ENCODE results near the gene DNAJB2.
"Not testable (repeated sequence)": the region's sequence is repeated elsewhere in the genome, so short reads cannot be mapped to it uniquely, and the experiment has no call there.

Gene DNAJB2

DNA sequence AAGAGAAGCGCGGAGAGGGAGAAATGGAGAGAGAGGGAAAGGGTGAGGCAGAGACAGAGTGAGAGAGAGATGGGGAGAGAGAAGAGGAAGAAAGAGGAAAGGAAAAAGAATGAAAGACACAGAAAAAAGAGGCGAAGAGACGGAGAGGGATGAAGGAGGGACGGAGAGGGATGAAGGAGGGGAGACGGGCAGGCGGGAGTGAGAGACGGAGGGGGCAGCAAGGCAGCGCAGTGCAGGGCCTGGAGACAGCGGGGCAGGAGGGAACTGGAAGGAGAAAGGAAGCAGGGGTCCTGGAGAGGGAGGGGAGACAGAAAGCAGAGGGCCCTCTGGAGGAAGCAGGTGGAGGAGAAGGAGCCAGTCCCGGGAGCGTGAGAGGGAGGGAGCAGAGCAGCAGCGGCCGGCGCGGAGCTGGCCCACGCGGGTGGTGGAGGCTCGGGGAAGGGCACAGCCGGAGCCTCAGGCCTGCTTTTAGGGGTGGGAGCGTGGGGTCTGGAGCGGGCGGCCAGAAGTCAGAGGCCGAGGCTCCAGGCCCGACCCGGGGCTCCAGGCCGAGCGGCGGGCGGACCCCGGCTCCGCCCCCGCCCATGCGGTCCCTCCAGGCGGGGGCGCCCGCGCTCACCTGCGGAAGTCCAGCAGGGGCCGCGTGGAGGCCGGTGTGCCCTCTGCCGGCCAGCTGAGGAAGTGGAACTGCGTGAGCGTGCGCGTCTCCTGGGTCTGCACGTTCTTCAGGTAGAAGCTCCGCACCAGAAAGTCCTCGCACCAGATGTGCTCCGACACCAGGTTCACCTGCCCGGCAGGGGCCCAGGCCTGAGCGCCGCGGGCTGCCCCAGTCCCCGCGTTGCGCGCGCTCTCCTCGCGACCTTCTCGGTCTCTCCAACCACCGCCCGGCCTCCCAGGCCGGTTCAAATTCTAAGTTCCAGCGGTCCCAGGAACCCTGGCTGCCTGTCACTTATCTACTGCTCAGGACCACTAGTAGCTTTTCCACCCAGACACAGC is 15.5 kb downstream of the DNAJB2 start:
- in situ Hi-C loops (cut with HindIII; ENCODE audit: low pct_ligation_motif_present, low pct_unique_long_range_greater_than_20kb, low sequenced_read_pairs): no loop called here
- DNase-seq: peak; percentile 86

- DNase-seq: no peak
- in situ Hi-C loops (cut with HindIII; ENCODE audit: low pct_ligation_motif_present, low pct_unique_long_range_greater_than_20kb, low sequenced_read_pairs): no loop called here
These were observed 17.0 kb downstream of the DNAJB2 start for GRCh38 chr2:219296142-219296541.

GRCh38 chr2:219296631-219297391 is 17.6 kb downstream of the DNAJB2 start:
- in situ Hi-C loops (cut with HindIII; ENCODE audit: low pct_ligation_motif_present, low pct_unique_long_range_greater_than_20kb, low sequenced_read_pairs): no loop called here
- no peak for DNase-seq

GRCh38 chr2:219297766-219298456 is 18.7 kb downstream of the DNAJB2 start:
- DNase-seq: peak; percentile 20
- in situ Hi-C loops (cut with HindIII; ENCODE audit: low pct_ligation_motif_present, low pct_unique_long_range_greater_than_20kb, low sequenced_read_pairs): no loop called here

GRCh38 chr2:219298759-219299371 is 19.7 kb downstream of the DNAJB2 start:
- in situ Hi-C loops (cut with HindIII; ENCODE audit: low pct_ligation_motif_present, low pct_unique_long_range_greater_than_20kb, low sequenced_read_pairs): no loop called here

DNA sequence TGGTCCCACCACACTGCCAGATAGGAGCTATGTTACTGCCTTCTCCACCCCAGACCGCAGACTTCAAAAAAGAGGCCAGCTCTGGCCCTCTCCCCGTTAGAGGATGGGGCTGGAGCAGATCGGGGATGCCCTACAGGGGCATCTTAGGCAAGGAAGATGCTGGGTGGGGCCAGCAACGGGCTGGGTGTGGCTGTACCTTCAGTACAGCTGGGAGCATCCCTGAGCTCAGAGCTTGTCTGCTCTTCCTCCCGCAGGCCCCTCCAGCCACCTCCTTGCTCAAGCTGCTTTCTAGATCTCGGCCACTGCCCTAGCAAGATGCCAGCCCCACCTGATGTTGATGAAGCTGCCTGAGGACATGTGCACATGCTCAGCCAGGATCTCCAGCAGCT is 20.2 kb downstream of the DNAJB2 start:
- no peak for DNase-seq
- in situ Hi-C loops (cut with HindIII; ENCODE audit: low pct_ligation_motif_present, low pct_unique_long_range_greater_than_20kb, low sequenced_read_pairs): no loop called here

More at GRCh38 chr2:219298759-219299371, 19.7 kb downstream of the DNAJB2 start:
- DNase-seq: peak; percentile 81

DNA sequence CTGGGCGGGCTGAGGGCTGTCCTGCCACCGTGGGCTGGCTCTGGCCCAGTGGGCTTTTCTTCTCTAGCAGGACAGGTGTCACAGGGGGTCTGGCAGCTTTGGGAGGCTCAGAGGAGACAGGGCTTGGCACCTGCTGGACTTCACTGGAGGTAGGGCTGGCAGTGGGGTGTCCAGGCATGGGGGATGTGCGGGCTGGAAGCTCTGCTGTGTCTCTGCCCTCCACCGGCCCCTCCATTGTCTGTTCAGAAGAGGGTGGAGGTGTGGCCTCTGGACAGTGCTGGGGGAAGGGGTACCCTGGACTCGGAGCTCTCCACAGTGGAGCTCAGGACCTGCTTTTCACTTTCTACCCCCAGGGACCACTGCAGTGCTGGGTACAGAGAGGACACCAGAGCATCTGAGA is 20.9 kb downstream of the DNAJB2 start:
- no peak for DNase-seq
- in situ Hi-C loops (cut with HindIII; ENCODE audit: low pct_ligation_motif_present, low pct_unique_long_range_greater_than_20kb, low sequenced_read_pairs): no loop called here

DNA sequence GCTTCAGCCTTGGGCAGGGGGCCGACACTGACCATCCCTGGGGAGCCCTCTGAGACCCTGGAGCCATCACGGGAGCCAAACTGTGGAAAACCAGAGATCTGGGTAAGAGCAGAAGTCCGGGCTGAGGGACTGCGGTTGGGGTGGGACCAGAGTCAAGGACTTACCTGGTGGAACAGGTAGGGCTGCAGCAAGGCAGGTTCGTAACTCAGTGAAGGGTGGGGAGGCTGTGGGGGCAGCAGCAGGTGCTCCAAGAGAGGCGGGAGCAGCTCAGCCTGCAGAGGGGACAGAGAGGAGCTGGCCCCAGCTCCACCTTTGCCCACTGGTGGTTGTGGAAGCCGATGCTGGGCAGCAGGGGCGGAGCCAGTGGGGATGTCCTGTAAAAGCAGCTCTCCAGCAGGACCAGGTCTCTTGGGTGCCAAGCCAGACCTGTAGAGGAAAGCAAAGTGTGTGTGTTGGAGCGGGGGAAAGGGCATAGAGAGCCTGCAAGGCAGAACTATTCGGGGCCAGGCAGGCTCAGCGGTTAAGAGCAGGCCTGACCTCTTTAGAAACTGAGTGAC is 23.3 kb downstream of the DNAJB2 start:
- no peak for DNase-seq
- in situ Hi-C loops (cut with HindIII; ENCODE audit: low pct_ligation_motif_present, low pct_unique_long_range_greater_than_20kb, low sequenced_read_pairs): no loop called here

DNA sequence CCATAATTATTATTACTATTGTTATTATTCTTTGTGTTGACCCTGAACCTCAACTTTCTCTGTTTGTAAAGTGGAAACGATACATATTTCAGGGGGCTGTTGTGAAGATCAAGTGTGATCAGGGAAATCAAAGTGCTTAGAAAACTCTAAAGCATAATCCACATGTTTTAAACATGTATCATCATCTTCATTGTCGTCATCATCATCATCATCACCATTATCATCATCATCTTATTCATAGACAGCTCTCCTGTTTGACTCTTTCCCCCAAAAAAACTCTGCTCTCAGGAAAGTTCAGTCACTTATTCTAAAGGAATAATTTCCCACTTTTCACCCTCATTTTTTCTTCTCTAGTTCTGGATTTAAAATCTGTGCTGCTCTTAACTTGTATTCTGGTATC is 25.1 kb downstream of the DNAJB2 start:
- DNase-seq: no peak
- in situ Hi-C loops (cut with HindIII; ENCODE audit: low pct_ligation_motif_present, low pct_unique_long_range_greater_than_20kb, low sequenced_read_pairs): no loop called here

DNA sequence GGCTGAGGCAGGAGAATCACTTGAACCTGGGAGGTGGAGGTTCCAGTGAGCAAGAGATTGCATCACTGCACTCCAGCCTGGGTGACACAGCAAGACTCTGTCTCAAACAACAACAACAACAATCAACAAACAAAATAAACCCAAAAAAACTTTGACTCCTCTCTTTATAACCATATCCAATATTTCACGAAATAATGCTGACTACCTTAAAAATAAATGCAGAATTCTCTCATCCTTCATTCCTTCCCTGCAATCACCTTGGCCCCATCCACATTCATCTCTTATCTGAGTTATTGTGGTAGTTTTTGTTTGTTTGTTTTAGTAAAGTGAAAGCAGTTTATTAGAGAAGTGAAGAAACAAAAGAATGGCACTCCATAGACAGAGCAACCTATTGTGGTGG is 26.9 kb downstream of the DNAJB2 start:
- no peak for DNase-seq
- in situ Hi-C loops (cut with HindIII; ENCODE audit: low pct_ligation_motif_present, low pct_unique_long_range_greater_than_20kb, low sequenced_read_pairs): no loop called here

GRCh38 chr2:219308142-219309101 is 29.3 kb downstream of the DNAJB2 start:
- peak; percentile 90 for DNase-seq
- in situ Hi-C loops (cut with HindIII; ENCODE audit: low pct_ligation_motif_present, low pct_unique_long_range_greater_than_20kb, low sequenced_read_pairs): no loop called here

DNA sequence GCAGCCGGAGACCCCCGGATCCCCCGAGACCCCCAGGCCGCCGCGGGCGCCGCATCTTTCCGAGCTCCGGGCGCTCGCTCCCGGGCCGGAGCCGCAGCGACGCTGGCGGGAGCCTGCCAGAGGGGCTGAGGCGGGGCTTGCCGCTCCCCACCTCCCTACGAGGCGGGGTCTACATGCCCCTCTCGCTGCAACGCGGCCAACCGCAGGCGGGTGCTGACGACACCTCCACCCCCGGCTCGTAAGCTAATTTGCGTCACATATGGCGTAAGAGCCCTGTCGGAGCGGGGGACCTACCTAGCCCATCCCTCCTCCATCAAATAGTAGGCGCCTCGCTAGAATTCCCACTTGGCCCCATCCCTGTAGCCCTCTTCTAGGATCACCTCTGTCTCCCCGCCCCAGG is 30.1 kb downstream of the DNAJB2 start, which contains the start of gene PTPRN:
Gene PTPRN, minus strand, starts transcription at position 124 of the 400 bp plus-strand sequence. Its CDS starts 69 bp downstream, at position 55.
- DNase-seq: no peak
- in situ Hi-C loops (cut with HindIII; ENCODE audit: low pct_ligation_motif_present, low pct_unique_long_range_greater_than_20kb, low sequenced_read_pairs): no loop called here

GRCh38 chr2:219312683-219313263 is 33.6 kb downstream of the DNAJB2 start:
- DNase-seq; in situ Hi-C loops (cut with HindIII; ENCODE audit: low pct_ligation_motif_present, low pct_unique_long_range_greater_than_20kb, low sequenced_read_pairs): not testable (repeated sequence)

- no peak for DNase-seq
- in situ Hi-C loops (cut with HindIII; ENCODE audit: low pct_ligation_motif_present, low pct_unique_long_range_greater_than_20kb, low sequenced_read_pairs): no loop called here
These were observed 35.8 kb downstream of the DNAJB2 start for GRCh38 chr2:219314804-219315468.

GRCh38 chr2:219323434-219323833 is 44.3 kb downstream of the DNAJB2 start:
- in situ Hi-C loops (cut with HindIII; ENCODE audit: low pct_ligation_motif_present, low pct_unique_long_range_greater_than_20kb, low sequenced_read_pairs): no loop called here
- DNase-seq: no peak

- DNase-seq: no peak
- in situ Hi-C loops (cut with HindIII; ENCODE audit: low pct_ligation_motif_present, low pct_unique_long_range_greater_than_20kb, low sequenced_read_pairs): no loop called here
These were observed 46.0 kb downstream of the DNAJB2 start for GRCh38 chr2:219325136-219325535.

All from ACHN (cell line).